Hindlimb muscle (tissue), 1 donor: ENCODE results near the gene TNFSF13. TPM values are rescaled to one million over a fixed set of nuclear protein-coding genes. Genes with fewer than 3 reads are reported as not detected.
A peak's percentile ranks its signal among the peaks of the same experiment; 100 is the strongest.

Experiments
- DNase-seq: peaks from one replicate; pipeline ENCODE4 v3.0.0-alpha.2; 2013
- polyA plus RNA-seq: library from polyadenylated mRNA; unstranded; fragments of 120-200 nt; gene quantifications from one replicate; pipeline ENCODE4 v1.2.1, GENCODE V29; 2013; ENCODE audit not compliant: insufficient read length

The TNFSF13 gene
- polyA plus RNA-seq, 1 donor, result 4.0 TPM

DNA sequence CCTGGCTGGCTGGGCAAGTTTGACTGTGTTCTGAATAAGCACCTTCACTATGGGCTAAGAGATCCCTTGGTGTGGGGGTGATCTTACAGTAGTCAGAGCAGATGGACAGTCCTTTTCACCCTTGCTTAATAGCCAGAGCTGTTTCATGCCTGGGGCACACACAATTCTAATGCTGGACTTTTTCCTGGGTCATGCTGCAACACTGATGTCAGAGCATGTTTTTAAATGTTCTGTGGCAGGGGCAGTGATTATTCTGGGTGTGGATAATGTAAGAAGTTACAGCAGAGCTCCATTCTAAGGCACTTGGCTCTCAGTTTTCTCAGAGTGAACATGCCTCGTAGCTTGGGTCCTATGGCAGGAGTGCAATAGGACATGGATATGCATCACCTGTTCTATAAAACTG, 16.9 kb downstream of the TNFSF13 start:
- DNase-seq, result no peak

DNA sequence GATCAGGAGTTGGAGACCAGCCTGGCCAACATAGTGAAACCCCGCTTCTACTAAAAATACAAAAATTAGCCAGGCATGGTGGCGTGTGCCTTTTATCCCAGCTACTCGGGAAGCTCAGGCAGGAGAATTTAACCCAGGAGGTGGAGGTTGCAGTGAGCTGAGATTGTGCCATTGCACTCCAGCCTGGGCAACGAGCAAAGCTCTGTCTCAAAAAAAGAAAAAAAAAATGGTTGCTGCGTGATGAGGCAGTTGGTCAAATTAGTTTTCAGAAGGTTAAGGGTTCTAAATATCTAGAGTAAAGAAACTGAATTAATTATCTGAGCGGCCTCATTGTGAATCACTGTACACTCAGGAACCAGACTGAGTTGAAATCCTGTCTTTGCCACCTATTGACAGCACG, 17.4 kb downstream of the TNFSF13 start:
- DNase-seq, result no peak

DNA sequence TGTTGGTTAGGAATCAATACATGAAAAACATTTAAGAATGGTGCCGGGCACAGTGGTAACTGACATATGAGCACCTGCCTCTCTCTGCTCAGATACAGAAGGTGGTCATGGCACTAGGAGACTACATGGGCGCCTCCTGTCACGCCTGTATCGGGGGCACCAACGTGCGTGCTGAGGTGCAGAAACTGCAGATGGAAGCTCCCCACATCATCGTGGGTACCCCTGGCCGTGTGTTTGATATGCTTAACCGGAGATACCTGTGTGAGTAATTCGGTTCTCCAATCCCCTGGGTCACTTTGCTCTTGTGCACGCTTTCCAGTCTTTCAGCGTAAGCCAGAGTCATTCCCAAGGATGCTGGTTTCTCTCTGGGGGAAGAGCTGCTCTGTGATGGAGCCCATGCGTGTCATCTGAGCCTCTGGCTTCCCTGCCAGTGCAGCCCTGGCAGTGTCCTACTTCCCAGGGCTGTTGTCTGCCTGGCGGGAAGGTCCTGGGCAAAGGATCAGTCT, 17.9 kb downstream of the TNFSF13 start:
- DNase-seq, result no peak

DNA sequence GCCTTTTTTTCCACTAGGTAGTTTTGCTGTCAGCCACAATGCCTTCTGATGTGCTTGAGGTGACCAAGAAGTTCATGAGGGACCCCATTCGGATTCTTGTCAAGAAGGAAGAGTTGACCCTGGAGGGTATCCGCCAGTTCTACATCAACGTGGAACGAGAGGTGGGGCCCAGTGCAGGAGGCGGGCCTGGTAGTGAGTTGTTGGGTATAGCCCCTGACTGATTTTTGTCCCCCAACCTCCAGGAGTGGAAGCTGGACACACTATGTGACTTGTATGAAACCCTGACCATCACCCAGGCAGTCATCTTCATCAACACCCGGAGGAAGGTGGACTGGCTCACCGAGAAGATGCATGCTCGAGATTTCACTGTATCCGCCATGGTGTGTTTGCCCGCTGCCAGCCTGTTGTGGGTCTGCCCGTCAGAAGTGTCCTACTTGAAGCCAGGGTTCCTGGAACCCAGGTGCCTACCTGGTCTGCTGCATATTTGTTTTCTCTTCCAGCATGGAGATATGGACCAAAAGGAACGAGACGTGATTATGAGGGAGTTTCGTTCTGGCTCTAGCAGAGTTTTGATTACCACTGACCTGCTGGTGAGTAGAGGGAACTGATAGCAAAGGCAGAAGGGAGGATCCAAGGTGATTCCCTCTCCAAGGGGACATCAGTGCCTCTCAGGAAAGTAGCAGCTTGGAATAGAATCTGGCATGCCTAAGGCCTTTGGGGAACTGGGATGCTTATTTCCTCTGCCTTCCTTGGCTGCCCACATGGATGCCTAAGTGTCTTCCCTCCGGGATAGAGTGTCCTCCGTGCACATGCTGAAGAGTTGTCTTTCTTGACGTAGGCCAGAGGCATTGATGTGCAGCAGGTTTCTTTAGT, 19.0 kb downstream of the TNFSF13 start:
- DNase-seq, result no peak

DNA sequence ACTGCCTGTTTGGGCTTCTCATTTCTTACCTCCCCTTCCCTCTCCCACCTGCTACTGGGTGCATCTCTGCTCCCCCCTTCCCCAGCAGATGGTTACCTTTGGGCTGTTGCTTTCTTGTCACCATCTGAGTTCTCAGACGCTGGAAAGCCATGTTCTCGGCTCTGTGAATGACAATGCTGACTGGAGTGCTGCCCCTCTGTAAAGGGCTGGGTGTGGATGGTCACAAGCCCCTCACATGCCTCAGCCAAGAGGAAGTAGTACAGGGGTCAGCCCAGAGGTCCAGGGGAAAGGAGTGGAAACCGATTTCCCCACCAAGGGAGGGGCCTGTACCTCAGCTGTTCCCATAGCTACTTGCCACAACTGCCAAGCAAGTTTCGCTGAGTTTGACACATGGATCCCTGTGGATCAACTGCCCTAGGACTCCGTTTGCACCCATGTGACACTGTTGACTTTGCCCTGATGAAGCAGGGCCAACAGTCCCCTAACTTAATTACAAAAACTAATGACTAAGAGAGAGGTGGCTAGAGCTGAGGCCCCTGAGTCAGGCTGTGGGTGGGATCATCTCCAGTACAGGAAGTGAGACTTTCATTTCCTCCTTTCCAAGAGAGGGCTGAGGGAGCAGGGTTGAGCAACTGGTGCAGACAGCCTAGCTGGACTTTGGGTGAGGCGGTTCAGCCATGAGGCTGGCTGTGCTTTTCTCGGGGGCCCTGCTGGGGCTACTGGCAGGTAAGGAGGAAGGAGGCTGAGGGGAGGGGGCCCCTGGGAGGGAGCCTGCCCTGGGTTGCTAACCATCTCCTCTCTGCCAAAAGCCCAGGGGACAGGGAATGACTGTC, 20.7 kb downstream of the TNFSF13 start, which contains the start of gene CD68:
Gene CD68 (plus strand): TSS at position 638 of the 833 bp plus-strand sequence. CDS start 40 bp downstream, at position 678.
- no peak for DNase-seq

DNA sequence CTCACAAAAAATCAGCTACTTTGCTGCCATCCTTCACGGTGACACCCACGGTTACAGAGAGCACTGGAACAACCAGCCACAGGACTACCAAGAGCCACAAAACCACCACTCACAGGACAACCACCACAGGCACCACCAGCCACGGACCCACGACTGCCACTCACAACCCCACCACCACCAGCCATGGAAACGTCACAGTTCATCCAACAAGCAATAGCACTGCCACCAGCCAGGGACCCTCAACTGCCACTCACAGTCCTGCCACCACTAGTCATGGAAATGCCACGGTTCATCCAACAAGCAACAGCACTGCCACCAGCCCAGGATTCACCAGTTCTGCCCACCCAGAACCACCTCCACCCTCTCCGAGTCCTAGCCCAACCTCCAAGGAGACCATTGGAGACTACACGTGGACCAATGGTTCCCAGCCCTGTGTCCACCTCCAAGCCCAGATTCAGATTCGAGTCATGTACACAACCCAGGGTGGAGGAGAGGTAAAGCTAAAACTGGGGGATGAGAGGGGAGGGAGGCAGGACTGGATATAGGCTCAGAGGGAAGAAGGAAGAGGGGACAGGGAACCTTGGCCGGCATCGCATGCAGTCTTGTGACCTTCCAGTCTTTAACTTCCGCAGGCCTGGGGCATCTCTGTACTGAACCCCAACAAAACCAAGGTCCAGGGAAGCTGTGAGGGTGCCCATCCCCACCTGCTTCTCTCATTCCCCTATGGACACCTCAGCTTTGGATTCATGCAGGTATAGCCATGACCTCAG, 21.5 kb downstream of the TNFSF13 start:
- no peak for DNase-seq

DNA sequence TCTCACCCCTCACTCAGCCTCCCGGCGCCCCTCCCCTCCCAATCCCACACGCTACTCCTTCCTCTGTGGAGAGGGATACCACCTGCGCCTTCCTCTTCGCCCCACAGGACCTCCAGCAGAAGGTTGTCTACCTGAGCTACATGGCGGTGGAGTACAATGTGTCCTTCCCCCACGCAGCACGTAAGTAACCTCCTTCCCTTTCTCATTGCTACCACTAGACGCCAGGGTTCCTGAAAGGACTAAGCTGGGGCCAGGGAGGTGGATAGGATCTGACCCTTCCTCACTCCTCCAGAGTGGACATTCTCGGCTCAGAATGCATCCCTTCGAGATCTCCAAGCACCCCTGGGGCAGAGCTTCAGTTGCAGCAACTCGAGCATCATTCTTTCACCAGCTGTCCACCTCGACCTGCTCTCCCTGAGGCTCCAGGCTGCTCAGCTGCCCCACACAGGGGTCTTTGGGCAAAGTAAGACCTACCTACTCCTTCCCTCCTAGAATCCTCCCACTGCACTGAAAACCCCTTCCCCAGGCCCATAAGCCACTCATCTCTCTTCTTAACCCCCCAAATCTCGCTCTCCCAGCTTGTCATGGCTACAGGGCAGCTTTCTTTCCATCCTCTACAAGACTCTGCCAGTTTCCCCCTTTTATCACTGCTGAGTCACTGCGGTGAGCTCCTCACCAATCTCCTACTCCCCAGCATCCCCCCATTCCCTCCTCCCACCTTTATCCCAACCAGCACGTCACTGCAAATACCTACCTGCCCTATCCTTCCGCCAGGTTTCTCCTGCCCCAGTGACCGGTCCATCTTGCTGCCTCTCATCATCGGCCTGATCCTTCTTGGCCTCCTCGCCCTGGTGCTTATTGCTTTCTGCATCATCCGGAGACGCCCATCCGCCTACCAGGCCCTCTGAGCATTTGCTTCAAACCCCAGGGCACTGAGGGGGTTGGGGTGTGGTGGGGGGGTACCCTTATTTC, 22.3 kb downstream of the TNFSF13 start:
- no peak for DNase-seq

DNA sequence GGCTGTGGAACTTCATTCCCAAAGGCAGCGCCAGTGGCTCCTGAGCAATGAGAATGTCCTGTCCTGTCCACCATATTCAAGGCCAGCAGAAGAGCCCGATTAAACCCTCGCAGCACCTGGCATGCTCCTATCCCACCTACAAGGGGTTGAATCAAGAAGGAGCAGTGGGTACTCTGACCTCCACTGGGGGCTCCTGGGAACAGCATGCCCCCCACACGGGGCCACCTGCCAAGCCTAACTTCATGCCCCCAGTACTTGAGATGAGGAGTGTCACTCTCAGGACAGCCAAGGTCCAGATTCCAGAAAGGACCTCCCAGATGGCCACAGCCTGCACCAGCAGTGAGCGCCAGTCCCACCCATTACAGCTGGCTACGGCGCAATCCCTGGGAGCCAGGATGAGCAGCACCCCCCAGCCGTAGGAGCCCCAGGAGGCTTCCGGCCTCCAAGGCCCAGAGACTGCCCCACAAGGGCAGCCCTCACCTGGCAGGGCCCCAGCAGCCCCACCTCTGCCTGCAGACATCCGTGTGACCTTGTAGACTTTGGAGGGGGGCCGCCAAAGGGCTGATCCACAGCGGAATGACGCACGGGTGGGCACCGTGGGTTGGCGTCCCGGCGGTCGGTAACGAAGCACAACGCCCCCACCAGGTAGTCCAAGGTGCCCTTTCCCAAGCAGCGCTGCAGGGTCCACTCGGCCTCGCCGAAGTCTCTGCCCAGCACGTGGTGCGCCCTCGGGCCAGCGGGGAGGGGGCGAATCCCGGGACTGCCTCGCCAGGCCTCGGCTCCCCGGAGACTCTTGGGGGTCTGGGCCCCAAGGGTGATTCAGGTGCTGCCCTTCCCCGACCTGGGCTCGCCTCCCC, 24.1 kb downstream of the TNFSF13 start:
- no peak for DNase-seq

DNA sequence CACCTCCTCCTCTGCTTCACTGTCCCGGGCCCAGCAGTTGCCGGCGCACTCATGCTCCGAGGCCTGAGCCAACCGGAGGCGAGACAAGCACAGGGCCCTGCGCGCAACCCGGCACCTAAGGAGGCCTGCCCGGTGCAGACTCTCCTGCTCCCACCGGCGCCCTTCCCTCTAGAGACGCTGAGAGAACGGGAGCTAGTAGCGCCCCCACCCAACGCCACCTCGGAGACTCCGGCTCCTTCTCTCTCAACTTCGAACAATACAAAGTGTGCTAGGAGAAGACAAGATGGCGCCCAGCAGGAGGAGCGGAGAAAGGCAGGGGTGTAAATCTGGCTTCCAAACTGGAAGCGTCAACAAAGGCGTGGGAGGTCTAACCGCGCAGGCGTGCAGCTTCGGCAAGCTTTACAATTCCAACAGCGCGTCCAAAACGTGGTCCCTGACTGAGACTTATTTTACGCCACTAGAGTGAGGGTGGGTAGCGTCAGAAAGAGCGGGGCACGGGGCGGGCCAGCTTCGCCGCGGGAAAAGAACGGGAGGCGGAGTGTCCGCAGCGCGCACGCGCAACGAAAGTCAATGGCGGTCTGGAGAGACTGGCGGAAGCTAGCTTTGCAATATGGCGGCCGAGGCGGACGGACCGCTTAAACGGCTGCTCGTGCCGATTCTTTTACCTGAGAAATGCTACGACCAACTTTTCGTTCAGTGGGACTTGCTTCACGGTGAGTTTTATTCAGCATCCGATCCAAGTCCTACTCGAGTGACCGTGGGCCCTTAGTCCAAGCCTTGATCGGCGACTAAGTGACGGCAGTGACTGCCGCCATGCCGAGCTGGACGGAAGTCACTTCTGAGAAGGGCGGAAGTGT, 24.9 kb downstream of the TNFSF13 start, which contains the start of gene MPDU1:
Gene MPDU1 (plus strand): TSS at position 600 of the 857 bp plus-strand sequence. CDS start 11 bp downstream, at position 611.
- DNase-seq, result peak; percentile 99

DNA sequence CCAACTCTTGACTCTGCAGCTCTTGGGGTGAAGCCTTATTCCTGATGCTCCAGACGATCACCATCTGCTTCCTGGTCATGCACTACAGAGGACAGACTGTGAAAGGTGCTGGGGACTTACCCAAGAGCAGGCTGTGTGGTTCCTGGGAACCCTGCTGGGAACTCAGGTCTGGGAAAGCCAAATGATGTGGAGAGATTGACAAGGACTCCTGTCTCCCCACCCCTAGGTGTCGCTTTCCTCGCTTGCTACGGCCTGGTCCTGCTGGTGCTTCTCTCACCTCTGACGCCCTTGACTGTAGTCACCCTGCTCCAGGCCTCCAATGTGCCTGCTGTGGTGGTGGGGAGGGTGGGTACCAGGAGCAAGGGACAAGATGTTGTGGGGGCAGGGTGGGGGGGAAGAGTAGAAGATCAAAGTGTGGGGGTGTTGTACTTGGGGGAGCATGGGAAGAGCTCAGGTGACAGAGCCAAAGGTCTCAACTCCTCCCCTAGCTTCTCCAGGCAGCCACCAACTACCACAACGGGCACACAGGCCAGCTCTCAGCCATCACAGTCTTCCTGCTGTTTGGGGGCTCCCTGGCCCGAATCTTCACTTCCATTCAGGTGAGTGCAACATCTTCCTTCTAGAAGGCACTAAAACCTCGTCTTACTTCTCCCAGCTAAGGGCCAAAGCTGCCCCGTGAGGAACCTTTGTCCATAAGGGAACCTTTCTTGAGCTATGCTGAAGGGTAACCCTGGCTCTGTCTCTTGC, 28.3 kb downstream of the TNFSF13 start:
- DNase-seq, result no peak

DNA sequence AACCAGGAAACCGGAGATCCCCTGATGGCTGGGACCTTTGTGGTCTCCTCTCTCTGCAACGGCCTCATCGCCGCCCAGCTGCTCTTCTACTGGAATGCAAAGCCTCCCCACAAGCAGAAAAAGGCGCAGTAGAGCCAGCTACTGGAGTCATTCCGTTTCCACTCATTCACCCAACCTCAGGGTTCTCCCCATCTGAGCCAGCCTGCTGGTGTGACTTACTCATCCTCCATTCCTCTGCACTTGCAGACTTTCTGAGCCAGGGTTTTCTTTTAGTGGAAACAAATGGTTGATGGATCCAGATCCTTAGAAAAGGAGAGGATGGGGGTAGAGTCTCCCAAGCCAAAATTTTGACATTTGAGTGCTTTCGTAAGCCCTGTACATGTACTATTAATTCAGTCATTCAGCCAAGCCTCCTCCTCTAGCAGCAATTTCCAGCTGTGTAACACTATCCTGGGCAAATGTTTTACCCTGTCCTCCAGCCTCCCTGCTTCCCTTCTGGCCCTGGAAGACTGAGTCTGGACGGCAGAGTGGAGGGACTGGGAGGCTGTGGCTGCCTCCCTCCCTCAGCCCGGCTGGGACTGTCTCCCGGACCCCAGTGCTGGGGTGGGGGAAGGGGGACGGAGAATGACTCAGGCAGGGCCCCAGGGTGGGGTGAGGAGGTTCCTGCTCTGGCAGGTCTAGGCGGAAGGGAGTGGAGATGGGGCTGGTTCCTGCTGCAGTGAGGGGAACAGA, 29.0 kb downstream of the TNFSF13 start:
- DNase-seq, result no peak

DNA sequence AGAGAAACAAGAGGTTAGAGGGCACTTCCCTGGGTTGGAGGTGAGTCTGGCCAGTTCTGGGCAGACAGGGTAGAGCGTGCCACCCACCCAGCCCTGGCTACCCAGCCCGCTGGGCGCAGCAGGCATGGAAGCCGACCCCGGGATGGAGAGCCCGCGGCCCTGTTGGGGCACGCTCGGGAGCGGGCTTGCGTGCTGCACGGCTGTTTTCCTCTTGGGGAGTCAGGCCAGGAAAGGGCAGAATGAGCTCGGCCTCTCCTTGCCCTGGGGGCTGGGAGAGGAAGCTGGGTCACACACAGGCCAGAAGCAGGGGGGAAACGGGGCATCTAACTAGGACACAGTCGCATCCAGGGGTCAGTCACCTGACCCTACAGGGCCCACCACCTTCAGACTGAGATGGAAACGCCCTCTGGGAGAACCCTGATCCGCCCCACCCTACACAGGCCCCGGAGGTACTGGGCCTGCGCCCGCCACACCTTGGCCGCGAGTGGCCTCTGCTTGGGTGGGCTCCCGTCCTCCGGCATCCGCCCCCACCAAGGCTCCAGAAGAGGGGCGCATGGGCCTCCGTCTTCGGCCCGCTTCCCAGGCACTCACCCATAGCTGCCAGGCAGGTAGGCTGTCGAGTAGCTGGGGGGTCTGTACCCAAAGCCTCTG, 30.1 kb downstream of the TNFSF13 start:
- DNase-seq, result no peak

DNA sequence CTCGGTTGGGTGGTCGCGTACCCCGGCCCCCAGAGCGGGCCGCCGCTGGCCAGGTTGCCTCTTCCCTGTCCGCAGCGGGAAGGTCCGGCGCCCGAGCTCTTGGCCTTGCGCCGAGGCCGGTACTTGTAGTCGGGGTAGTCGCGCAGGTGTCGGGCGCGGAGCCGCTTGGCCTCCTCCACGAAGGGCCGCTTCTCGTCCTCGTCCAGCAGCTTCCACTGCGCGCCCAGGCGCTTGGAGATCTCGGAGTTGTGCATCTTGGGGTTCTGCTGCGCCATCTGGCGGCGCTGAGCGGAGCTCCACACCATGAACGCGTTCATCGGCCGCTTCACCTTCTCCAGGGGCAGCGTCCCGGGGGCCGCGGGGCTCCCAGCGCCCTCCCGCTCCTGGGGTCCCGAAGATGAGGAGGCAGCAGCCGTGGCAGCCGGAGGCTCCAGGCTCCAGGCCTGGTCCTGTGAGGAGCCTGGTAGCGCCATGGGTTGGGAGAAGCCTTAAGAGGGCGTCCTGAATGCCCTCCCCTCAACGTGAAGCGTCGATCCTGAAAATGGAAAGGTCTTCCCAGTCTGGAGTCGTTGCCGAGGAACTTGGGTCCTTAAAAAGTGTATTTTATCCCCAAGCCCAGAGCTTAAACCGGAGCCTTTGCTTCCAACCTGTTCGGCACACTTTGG, 30.8 kb downstream of the TNFSF13 start:
- DNase-seq, result peak; percentile 92

DNA sequence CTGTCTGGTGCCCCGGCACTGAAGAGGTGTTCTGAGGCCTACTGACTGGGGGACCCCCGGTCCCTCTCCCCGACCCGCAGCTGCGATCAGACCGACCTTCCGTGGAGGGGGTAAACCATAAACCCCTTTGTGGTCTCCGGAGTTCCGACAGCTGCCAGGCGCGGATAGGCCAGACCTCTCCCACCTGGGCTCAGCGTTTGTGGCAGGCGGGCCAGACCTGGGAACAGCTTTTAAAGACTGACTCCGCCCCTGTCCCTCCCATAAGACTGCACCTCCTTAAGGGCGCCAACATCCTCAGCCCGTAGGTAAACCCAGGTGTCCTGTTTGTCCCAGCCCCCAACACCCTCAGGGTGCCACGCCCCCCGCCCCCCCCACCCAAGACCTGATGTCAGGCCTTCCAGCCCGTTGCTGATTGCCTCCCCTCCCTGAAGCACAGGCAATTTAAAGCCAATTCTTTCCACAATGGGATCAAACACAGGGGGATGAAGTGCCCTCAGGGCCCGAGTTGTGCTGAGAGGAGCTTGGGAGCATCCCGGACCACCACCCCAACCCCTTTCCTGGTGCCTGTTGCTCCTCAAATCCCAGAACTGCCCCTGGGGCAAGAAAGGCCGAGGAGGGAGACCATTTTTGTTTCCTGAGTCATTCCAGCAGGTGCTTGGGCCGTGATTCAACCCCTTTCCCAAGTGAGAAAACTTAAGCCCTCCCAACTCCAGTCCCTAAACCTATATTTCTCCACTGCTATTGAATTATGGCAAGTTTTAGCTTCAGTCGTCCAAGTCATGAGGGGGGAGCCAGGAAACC, 31.5 kb downstream of the TNFSF13 start, which contains the start of gene SOX15:
Gene SOX15 (minus strand): TSS at position 204 of the 801 bp plus-strand sequence. CDS start 418 bp downstream, outside the sequence.
- no peak for DNase-seq

DNA sequence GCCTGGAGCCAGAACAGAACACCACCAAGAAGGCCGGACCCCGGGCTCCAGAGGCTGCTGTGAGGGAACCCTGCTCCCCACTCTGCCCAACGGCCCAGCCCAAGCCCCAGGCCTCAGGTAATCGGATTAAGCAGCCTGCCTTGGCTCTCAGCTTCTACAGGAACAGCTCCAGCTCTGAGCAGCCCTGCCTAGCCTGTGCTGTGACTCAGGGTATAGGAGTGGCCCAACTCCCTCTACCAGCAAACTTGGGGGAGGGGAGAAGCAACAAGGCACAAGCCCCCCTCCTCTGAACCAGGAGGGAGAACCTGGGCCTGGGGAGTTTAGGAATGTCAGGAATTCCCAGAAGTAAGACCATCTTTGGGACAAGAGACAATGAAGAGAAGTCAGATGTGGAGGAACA, 32.2 kb downstream of the TNFSF13 start:
- DNase-seq, result no peak
